ENCODE results near the gene HAO2. TPM values are rescaled to one million over a fixed set of nuclear protein-coding genes. Genes with fewer than 3 reads are reported as not detected.

The HAO2 gene
- total RNA-seq, 2 experiments from 2014 or later, result not detected

- no peak overlapping the region for H3K27ac ChIP-seq (ENCODE audit: low read depth, low read length, poor library complexity, severe bottlenecking)
- intact Hi-C loops (cut with micrococcal nuclease; ENCODE audit: unreplicated experiment), result no loop called here
- BruUV-seq (replicated peaks), result no TSS peak
- H3K4me3 ChIP-seq (ENCODE audit: low read depth, low read length, poor library complexity, severe bottlenecking), result no peak overlapping the region
- H3K9me3 ChIP-seq (ENCODE audit: low read length), result no peaks in the 10 kb centered on the region
- H4K20me1 ChIP-seq (ENCODE audit: insufficient read depth, low read length), result no peaks in the 10 kb centered on the region
- H3K9me2 ChIP-seq (ENCODE audit: insufficient read depth, low read length), result no peaks in the 10 kb centered on the region
- POLR2A ChIA-PET, result interaction anchor here (1.3 kb wide), 1 partner anchor 18 kb away, joined by 3 read pairs; no protein-coding TSS in a partner anchor
- H2AFZ ChIP-seq (ENCODE audit: low read length), result no peak overlapping the region
- H3K4me1 ChIP-seq (ENCODE audit: insufficient read depth, low read length, poor library complexity, severe bottlenecking), result no peaks in the 10 kb centered on the region
- H3K79me2 ChIP-seq (ENCODE audit: insufficient read depth, low read depth, low read length), result no peaks in the 10 kb centered on the region
- CTCF ChIA-PET (ENCODE audit: unreplicated experiment), result no interaction called here
- no peak for DNase-seq (ENCODE audit: low spot score)
- no peaks in the 10 kb centered on the region for H3K36me3 ChIP-seq (ENCODE audit: insufficient read depth, low read length)
- TF ChIP-seq EZH2phosphoT487 (IDR thresholded peaks at IDR 0.05; ENCODE audit: borderline replicate concordance, low read depth, low read length), result no peak
- TF ChIP-seq, protein P1, sequence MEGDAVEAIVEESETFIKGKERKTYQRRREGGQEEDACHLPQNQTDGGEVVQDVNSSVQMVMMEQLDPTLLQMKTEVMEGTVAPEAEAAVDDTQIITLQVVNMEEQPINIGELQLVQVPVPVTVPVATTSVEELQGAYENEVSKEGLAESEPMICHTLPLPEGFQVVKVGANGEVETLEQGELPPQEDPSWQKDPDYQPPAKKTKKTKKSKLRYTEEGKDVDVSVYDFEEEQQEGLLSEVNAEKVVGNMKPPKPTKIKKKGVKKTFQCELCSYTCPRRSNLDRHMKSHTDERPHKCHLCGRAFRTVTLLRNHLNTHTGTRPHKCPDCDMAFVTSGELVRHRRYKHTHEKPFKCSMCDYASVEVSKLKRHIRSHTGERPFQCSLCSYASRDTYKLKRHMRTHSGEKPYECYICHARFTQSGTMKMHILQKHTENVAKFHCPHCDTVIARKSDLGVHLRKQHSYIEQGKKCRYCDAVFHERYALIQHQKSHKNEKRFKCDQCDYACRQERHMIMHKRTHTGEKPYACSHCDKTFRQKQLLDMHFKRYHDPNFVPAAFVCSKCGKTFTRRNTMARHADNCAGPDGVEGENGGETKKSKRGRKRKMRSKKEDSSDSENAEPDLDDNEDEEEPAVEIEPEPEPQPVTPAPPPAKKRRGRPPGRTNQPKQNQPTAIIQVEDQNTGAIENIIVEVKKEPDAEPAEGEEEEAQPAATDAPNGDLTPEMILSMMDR (conservative IDR thresholded peaks at IDR 0.05; ENCODE audit: low read length), result no peak
- no peak overlapping the region for H3K4me2 ChIP-seq (ENCODE audit: low read length)
Measured at GRCh38 chr1:119351997-119352396, 16.6 kb upstream of the HAO2 start.

DNA sequence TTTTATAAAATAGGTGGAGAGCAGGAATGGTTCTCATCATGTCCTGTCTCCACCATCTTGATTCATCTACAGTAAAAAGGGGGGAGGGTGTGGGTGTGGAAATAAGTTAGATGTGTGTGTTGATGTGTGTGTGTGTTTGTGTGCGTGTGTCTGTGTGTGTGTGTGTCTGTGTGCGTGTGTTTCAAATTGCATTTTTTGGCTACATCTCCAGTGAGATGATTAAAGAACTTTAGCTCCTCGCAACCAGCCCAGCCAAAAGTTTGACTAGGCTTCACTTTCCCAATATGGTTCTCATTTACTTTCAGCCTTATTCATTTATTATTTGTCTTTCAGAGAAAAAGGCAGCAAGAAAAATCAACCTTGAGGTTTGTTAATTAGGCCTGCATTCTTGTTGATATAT lies 14.7 kb upstream of the HAO2 start:
- DNase-seq (ENCODE audit: low spot score), result no peak
- H3K9me2 ChIP-seq (ENCODE audit: insufficient read depth, low read length), result no peaks in the 10 kb centered on the region
- TF ChIP-seq, protein P1 (conservative IDR thresholded peaks at IDR 0.05; ENCODE audit: low read length), result no peak
- POLR2A ChIA-PET, result no interaction called here
- H2AFZ ChIP-seq (ENCODE audit: low read length), result no peak overlapping the region
- no peaks in the 10 kb centered on the region for H3K9me3 ChIP-seq (ENCODE audit: low read length)
- H3K36me3 ChIP-seq (ENCODE audit: insufficient read depth, low read length), result no peaks in the 10 kb centered on the region
- no TSS peak for BruUV-seq (replicated peaks)
- H3K4me2 ChIP-seq (ENCODE audit: low read length), result no peak overlapping the region
- H4K20me1 ChIP-seq (ENCODE audit: insufficient read depth, low read length), result no peaks in the 10 kb centered on the region
- CTCF ChIA-PET (ENCODE audit: unreplicated experiment), result no interaction called here
- H3K79me2 ChIP-seq (ENCODE audit: insufficient read depth, low read depth, low read length), result no peaks in the 10 kb centered on the region
- H3K4me1 ChIP-seq (ENCODE audit: insufficient read depth, low read length, poor library complexity, severe bottlenecking), result no peaks in the 10 kb centered on the region
- no peak overlapping the region for H3K4me3 ChIP-seq (ENCODE audit: low read depth, low read length, poor library complexity, severe bottlenecking)
- intact Hi-C loops (cut with micrococcal nuclease; ENCODE audit: unreplicated experiment), result no loop called here
- no peak overlapping the region for H3K27ac ChIP-seq (ENCODE audit: low read depth, low read length, poor library complexity, severe bottlenecking)

DNA sequence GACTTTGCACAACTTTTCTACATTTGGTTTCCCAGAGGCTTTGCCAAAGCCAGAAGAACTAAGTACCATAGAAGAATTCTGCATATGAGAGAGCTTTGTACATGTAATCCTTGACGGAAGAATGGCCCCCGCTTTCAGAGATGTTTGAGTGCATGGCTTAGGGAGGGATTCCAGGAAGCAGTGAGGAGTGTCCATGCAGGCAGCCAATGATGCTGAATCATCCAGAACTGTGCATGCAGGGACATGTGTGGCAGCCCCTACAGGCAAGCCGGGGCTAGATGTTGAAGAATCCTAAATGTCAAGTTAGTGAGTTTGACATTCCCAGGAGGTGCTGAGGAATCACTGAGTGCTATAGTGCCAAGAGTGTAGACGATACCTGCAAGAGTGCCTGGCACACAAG lies 9.9 kb upstream of the HAO2 start:
- Histone ChIP-seq H3K9me3 (ENCODE audit: low read length) (no peaks in the 10 kb centered on the region), H3K36me3 (ENCODE audit: insufficient read depth, low read length) (no peaks in the 10 kb centered on the region), H3K27ac (ENCODE audit: low read depth, low read length, poor library complexity, severe bottlenecking) (no peak overlapping the region), H4K20me1 (ENCODE audit: insufficient read depth, low read length) (no peaks in the 10 kb centered on the region), H3K4me2 (ENCODE audit: low read length) (no peak overlapping the region), H3K4me3 (ENCODE audit: low read depth, low read length, poor library complexity, severe bottlenecking) (no peak overlapping the region), H3K9me2 (ENCODE audit: insufficient read depth, low read length) (no peaks in the 10 kb centered on the region), H3K79me2 (ENCODE audit: insufficient read depth, low read depth, low read length) (no peaks in the 10 kb centered on the region), H2AFZ (ENCODE audit: low read length) (no peak overlapping the region), H3K4me1 (ENCODE audit: insufficient read depth, low read length, poor library complexity, severe bottlenecking) (no peaks in the 10 kb centered on the region)
- CTCF ChIA-PET (ENCODE audit: unreplicated experiment), result no interaction called here
- intact Hi-C loops (cut with micrococcal nuclease; ENCODE audit: unreplicated experiment), result no loop called here
- TF ChIP-seq, protein P1 (conservative IDR thresholded peaks at IDR 0.05; ENCODE audit: low read length), result no peak
- TF ChIP-seq EZH2phosphoT487 (IDR thresholded peaks at IDR 0.05; ENCODE audit: borderline replicate concordance, low read depth, low read length), result no peak
- BruUV-seq (replicated peaks), result no TSS peak
- POLR2A ChIA-PET, result interaction anchor here (0.9 kb wide), 1 partner anchor 64 kb away, joined by 4 read pairs; no protein-coding TSS in a partner anchor
- DNase-seq (ENCODE audit: low spot score), result no peak
